ENCODE results near the gene RPS6KA1.

RPS6KA1 gene

DNA sequence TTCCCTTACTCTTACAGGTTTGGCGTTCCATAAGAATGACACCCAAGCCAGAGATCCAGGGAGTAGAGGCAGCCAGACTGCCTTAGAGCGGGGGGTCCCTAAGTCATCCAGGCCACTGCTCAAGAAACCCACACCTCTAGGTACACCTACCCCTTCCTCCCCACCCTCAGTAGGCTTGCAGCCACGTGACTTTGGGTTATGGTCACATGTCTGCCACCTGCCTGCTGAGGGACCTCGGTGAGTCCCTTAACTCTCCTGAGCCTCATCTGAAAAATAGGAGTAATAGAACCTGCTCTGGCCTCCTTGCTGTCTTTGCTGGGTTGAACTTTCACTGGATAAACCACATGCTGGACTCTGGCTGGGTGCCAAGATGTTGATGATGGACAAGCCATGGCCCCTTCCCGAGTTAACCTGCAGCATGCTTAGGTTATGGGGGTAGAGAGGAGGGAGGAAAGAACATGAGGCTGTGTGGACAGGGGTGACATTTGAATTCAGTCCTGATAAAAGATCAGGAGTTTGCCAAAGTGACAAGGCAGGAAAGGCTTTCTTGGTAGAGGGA lies 4.5 kb downstream of the RPS6KA1 start:
- DNase-seq: no peak

DNA sequence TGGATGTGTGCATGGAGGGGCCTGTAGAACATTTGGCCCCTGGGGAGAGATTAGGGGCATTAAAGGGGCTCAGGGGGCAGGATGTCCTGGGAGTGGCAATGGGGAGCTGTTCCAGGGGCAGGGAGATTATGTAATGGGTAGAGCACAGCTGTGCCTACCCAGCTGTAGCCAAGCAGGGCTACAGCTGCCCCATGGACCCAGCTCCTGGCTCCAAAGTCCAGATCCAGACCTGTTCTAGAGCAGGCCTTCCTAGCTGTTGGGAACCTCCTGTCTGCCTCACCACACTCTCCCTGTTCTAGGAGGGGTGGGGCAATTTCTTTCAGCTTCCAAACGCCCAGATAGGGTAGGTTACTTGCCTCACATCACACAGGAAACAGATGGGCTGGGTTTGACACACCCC lies 5.6 kb downstream of the RPS6KA1 start:
- no peak for DNase-seq

DNA sequence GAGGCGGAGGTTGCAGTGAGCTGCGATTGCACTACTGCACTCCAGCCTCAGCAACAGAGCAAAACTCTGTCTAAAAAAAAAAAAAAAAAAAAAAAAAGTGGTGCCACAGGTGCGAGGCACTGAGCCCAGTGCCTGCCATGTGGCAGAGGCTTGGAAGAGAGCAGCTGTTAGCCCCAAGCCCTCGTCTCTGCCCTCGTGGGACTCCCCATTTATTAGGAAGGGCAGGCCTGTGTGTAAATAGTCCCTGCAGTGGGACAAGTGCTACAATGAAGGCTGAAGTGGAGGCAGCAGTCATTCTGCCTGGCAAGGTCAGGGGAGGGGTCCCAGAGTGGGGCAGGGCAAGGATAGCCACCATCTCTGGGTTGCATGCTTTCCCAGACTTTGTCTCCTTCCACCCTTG lies 6.5 kb downstream of the RPS6KA1 start:
- no peak for DNase-seq

DNA sequence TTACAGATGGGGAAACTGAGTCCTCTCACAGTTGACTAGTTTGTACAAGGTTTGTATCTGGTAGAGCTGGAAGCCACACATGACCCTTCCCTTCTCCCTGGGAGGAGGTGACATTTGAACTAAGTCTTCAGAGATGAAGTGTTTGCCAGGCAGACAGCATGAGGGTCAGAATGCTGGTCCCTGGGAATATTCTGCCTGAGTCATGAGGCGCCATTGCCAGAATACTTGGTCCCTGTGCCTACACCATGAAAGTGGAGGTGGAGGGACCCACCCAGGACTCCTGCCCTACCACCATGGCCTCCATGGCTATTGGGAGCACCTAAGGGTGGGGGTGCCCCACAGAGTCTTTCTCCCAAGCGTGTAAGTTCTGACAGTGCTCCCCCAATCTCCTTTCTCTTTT lies 7.0 kb downstream of the RPS6KA1 start:
- no peak for DNase-seq

DNA sequence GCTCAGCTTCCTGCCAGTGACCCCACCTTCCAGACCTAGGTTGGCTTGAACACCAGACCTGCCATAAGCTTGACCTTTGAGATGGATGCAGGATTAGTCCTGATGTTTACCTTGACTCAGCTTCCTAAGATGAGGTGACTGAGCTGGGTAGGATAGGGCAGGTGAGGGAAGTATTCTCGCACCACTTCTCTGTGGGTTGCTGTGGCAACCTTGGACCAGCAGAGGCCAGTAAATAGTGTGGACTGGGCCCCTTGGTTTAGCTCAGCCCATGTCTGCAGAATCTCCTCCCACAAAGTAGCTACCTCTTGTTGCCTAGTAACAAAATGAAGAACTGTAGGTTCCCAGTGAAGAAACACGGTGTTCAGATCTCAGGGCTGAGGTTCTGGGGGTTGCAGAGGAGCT lies 8.4 kb downstream of the RPS6KA1 start:
- no peak for DNase-seq

DNA sequence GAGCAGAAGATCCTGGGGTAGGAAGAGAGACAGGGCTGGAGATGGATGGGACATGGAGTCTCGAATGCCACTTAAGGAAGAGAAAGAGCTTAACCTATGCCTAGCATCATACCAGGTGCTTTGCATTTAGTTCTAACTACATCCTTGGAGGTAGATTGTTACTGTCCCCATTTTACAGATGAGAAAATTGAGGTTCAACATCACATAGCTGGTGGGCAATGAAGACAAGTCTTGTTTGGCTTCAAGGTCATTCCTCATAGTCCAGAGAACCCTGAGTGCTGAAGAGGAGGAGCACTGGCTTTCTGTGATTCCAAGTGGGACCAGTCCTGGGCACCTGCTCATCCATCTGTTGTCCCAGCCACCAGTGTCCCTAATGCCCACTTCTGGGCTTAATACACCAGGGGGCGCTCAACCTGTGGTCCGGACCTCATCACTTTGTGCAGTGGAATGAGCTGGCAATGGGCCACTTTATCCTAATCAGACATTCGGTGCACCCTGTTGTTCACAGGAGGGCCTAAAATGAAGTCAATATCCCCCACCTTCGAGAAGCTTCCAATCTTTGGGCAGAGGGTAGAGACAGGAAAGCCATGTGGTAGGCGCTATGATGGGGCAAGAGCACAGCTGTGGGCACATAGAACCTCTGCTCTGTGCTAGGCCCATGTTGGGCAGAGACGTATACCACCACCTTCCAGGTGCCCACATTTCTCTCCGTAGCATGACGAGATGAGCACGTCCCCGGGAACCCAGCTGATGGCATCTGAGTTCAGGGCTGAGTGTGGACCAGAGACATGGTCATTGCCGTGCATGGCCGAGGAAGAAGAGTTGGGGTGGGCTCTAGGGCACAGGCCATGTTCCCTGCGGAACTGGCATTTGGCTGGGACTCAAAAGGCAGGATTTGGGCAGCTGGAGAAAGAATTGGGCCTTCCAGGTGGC lies 9.2 kb downstream of the RPS6KA1 start:
- peak; percentile 36 to 37 for DNase-seq

DNA sequence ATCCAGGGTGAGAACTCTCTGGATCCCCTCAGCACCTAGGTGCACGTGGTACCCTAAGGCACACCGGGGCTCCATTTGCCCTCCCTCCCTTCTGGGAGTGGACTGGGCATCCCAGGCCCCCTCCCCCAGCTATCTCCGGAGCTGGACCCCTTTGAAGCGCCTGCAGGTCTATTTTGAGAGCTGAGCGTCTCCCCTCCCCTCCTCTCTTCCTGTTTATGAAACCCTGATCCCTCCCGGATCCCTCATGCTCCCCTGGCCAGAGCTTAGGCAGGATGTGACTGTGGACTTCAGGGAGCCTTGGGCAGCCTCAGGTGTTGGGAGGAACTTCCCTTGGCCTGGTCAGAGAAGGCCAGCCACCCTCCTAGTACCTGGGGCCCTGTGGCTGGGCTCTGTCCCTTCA lies 10.2 kb downstream of the RPS6KA1 start:
- DNase-seq: no peak

DNA sequence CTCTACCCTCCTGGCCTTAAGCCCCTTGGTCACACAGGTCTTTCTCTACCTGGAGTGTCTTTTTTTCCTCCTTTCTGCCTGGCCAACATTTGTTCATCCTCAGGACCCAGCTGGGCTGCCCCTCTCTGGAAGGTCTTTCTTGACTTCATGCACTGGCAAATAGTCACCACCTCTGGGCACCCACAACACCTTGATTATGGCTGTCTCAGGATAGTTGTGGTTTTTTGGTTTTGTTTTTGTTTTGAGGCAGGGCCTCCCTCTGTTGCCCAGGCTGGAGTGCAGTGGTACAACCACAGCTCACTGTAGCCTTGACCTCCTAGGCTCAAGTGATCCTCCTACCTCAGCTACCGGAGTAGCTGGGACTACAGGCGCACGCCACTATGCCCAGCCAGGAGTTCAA lies 10.8 kb downstream of the RPS6KA1 start:
- DNase-seq: no peak

DNA sequence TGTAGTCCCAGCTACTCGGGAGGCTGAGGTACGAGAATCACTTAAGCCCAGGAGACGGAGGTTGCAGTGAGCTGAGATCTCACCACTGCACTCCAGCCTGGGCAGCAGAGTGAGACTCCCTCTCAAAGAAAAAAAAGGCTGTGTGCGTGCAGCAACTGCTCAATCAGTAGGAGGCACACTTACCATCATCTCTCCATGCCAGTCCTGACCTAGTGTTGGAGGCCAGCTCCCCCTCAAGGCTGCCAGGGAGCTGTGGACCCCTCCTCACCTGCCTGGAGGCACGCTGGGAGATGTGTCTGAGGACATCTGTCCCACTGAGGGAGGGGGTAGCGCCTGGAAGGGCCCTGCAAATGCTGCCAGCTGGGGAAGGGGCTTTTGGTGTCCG lies 11.9 kb downstream of the RPS6KA1 start:
- no peak for DNase-seq

DNA sequence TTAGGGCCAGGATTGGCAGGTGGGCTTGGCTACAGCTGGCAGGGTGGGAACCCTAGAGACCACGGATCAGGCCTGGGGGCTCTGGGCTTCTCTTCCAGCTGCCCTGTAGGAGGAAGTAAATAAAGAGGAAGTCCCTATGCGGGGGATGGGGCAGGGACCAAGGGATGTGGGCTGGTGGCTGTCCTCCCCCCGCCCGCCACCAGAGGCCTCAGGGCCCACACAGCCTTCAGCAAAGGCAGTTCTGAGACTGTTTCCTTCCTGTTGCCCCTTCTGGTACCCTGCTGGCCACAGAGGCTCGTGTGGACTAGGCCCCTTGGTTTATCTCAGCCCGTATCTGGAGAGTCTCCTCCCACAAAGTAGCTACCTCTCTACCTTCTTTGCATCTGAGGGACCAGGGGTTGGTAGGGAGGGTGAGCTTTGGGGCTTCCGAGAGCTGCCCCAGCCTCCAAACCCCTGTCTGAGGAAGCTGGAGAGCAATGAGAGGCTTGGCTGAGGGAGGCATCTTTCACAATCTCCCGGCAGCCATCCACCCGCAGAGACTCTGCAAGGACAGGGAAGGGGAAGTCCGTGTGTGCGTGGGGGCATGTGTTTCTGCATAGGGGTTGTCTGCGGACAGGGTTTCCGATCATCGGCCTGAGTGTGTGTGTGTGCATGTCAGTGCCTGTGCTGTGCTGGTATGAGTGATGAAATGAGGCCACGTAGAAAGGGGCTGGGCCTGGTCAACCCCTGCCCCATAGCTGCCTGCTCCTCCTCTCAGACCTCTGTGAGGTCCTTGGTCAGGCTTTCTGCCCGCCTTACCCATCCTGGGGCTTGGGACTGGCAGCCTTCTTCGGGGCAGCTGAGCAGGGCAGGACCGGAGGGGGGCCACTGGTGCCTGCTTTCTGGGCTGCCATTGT lies 12.5 kb downstream of the RPS6KA1 start:
- DNase-seq: peak; percentile 49 to 56

DNA sequence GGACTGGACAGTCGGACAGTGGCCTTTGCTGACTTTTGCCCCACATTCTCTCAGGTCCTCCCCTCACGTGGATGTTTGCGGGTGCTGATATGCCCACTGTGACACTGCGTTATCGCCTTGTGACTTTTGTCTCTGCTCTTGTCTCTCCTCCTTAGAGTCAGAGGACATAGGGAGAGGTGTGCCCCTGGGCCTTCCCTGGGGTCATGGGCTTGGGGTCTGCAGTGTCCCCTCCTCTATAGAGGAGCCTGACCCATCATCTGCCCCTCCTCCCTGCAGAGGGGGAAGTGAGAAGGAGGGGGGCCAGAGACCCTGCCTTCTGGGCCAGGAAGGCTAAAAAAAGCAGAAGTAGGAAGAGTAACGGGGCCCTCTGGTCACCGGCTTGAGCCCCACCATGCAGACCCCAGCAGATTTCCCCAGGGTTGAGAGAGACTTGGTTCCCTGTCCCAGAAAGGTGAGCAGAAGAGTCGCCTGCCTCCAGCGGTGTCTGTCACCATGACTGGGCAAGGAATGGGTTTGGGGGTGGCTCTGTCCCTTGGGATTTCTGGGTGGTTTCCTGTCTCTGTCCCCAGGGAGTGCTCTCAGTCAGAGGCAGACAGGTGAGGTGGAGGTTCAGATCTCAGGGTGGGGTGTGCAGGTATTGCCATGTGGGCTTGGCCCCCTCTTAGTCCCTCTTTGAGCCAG lies 13.3 kb downstream of the RPS6KA1 start:
- no peak for DNase-seq

DNA sequence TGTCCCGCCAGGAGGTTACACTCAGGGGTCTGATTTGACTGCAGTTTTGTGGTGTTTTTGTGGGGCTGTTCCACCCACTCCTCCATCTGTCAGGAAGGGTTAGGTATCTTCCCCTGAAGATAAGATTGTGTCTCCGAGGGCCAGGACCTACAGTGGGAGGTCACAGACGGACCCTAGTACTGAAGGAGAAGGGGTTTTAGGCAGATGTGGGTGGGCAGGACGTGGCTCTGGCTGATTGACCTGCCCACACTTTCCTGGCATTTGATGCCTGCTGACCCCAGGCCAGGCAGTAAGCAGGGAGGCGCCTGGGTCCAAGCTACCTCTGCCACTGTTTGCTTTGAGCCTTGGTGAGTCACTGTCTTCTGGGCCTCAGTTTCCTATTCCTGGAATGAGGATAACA lies 13.9 kb downstream of the RPS6KA1 start:
- DNase-seq: no peak

DNA sequence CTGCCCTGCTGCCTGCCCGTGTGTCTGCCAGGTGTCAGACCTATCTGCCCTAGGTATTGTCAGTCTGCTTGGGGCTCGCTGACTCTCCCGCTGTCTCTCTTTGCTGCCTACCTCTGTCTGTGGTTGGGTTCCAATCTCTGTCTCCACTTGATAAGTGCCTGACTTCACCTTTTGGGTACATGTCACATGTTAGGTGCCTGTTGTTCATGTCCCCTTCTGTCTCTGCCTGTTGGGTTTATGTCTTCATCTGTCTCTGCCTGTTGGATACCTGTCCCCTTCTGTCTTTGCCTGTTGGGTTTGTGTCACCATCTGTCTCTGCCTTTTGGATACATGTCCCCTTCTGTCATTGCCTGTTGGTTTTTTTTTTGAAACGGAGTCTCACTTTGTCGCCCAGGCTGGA lies 14.6 kb downstream of the RPS6KA1 start:
- no peak for DNase-seq

DNA sequence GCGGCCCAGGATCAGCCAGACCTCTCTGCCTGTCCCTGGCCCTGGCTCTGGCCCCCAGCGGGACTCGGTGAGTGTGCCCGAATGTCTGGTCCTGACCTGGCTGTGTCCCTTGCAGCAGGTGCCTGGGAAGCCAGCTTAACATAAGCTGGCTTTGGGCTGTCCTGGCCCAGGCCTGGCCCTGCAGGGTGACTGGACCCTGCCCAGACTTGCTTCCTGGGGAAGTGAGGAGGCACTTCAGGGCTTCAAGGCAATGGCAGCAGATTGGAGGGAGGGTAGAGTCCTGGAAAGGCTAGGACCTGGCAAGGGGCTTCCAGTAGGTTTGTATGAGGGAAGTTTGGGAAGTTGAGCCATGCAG lies 16.4 kb downstream of the RPS6KA1 start:
- no peak for DNase-seq

DNA sequence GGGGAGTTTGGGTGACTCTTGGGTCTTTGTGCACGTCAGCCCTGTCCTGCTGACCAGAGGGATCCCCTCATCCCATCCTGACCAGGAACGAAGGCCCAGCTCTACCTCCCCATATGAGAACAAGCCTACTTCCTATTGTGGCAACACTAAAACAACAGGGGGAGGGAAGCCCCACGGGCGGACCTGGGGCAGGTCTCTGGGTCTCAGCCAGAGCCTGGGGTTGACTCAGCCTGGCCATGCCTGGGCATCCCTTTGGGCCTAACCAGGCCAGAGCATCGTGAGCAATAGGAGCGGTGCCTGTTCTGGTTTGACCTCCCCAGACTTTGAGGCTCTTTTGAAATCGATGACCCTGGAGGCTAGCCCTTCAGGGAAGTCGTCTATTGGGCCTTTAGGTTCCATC lies 16.8 kb downstream of the RPS6KA1 start:
- DNase-seq: no peak

DNA sequence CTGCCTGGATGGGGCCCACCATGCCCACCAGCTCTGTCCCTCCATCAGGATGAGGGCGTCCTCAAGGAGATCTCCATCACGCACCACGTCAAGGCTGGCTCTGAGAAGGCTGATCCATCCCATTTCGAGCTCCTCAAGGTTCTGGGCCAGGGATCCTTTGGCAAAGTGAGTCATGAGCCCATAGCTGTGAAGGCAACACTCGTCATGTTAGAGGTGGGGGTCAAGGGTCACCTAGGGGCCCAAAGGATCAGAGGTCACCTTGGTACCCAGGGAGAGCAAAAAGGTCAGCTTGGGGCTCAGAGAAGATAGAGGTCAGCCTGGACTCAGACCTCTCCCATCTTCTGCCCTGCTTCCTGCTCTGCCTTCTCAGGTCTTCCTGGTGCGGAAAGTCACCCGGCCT lies 17.3 kb downstream of the RPS6KA1 start:
- DNase-seq: no peak

DNA sequence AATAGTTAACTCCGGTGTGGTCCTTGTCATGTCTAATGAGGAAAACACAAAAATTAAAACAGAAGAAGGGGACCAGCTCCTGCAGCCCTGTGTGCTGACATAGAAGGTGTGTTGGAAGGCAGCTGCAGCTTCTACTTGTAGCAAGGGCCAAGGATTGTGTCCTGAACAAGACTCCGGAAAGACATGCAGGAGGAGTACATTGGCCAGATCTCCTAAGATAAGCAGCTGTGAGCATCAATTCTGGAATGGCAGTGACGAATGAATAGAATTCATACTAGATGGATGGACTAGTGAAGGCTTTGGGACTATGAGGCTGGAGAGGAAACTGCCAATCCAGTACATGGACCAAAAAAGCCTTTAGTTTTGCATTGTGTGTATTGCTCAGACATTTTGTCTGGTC lies 19.3 kb downstream of the RPS6KA1 start:
- no peak for DNase-seq

DNA sequence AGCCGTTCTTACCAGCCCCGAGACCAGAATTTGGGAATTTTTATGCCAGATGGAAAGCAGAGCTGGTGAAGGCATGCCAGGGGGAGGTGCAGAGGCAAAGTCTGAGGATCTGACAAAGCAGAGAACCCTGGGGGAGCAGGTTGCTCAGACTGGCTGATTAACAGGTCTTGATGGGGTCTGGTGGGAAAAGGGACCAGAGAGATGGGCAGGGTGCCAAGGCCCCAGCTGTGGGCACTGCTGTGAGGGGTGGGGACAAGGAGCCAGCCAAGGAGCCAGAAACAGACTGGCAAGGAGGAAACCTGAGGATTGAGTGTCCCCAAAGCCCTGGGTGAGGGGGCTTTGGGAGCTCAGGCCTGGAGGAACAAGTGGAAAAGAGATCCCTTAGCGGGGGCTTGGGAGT lies 21.4 kb downstream of the RPS6KA1 start:
- DNase-seq: no peak

DNA sequence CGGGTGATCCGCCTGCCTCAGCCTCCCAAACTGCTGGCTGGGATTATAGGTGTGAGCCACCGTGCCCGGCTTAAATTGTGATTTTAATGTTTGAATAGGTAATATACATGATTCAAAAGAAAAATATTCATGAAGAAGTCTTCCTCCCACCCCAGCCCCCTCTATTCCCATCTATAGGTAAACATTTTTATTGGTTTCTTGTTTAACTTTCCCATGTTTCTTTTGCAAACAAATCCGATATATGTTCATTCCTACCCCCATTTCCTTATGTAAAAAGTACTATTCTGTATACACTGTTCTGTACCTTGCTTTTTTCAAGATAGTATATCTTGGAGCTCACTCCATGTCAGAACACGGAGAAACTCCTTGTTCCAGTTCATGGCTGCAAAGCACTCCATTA lies 23.2 kb downstream of the RPS6KA1 start:
- DNase-seq: no peak

DNA sequence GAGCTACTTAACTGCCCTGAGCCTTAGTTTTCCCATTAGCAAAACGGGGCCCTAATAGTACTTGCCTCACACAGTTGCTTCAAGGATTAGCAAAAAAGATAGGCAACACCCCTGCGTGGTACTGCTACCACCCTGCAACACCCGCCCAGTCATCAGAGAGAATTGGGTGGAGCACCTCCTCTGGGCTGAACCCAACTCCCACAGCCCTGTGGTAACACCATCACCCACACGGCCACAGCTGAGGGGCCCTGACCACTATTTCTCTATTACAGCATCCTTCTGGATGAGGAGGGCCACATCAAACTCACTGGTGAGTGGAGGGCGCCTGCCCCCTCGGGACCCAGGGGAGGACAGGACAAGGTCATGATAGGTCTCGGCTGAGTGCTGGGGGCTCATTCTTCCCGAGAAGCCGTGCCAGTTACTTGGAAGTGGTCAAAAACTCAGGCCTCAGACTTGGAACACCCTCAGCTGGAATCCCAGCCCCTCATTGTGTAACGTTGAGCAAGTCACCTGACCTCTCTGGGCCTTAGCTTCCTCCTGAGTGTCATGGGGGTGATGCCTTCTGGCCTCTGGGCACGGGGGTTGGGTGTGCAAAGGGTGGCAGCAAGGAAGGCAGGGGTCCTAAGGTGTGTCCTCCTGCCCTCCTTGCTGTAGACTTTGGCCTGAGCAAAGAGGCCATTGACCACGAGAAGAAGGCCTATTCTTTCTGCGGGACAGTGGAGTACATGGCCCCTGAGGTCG lies 24.6 kb downstream of the RPS6KA1 start:
- DNase-seq: no peak

DNA sequence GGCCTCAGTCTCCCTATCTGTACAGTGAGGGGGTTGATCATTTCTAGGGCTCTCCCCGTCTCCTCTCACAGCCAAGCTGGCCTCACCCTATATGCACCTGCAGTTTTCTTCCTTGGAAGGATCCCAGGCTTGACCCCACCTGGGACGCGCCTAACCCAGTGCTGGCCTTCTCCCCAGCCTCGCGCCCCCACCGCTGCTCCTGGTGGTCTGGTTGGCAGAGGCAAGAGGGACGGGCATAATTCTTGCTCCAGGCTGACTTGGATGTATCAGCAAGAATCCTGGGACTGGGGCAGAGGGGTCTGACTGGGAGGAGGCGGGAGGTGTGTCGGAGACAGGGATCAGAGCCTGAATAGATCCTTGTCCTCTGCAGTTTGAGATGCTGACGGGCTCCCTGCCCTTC lies 25.2 kb downstream of the RPS6KA1 start:
- DNase-seq: no peak

DNA sequence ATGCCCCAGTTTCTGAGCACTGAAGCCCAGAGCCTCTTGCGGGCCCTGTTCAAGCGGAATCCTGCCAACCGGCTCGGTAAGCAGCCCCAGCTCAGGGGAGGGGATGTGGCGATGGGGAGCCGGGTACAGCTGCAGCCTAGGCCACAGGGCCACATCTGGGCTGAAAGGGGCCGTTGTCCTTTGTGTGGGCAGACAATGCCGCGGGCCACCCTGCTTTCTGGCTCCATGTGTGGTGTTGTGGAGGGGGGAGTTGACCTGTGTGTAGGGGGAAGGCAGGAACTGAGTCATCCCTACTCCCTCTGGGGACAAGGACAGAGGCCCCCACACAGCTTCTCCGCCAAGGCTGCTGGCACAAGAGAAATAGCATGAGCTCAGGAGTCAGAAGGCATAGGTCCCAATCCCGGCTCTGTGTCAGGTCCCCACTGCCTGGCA lies 26.0 kb downstream of the RPS6KA1 start:
- no peak for DNase-seq

All from activated CD4-positive, alpha-beta T cell treated with anti-CD3 and anti-CD28 coated beads, Interleukin-2, amount 50 U/mL, for 4 hours (primary cell).